ACHN (cell line): ENCODE results near the gene ABR.

ENCODE experiments used
- DNase-seq: peaks from one replicate; pipeline ENCODE4 v3.0.0-alpha.2; 2015
- in situ Hi-C: cut with HindIII; loops from 2 replicates; pipeline ENCODE4 v1.10.0; 2017; ENCODE audit warnings: low sequenced_read_pairs, low pct_ligation_motif_present, low pct_unique_long_range_greater_than_20kb

ABR gene

GRCh38 chr17:1010586-1010985, 169.2 kb downstream of the ABR start:
- in situ Hi-C loops = no loop called here
- DNase-seq = no peak

GRCh38 chr17:1010086-1010450, 169.7 kb downstream of the ABR start:
- no peak for DNase-seq
- in situ Hi-C loops = no loop called here

- DNase-seq = no peak
- in situ Hi-C loops = no loop called here
Observed at GRCh38 chr17:1009229-1010085, 170.3 kb downstream of the ABR start.

- no peak for DNase-seq
- in situ Hi-C loops = no loop called here
Observed at GRCh38 chr17:1008008-1008761, 171.6 kb downstream of the ABR start.

GRCh38 chr17:1007310-1008007, 172.3 kb downstream of the ABR start:
- no peak for DNase-seq
- in situ Hi-C loops = no loop called here

GRCh38 chr17:1006054-1006453, 173.7 kb downstream of the ABR start:
- DNase-seq = no peak
- in situ Hi-C loops = no loop called here

GRCh38 chr17:1005361-1005946, 174.3 kb downstream of the ABR start:
- no peak for DNase-seq
- in situ Hi-C loops = no loop called here

GRCh38 chr17:1004769-1005295, 174.9 kb downstream of the ABR start:
- in situ Hi-C loops = no loop called here
- DNase-seq = no peak

GRCh38 chr17:1003972-1004768, 175.6 kb downstream of the ABR start:
- DNase-seq = no peak
- in situ Hi-C loops = no loop called here

GRCh38 chr17:1003633-1003971, 176.2 kb downstream of the ABR start:
- in situ Hi-C loops = no loop called here
- DNase-seq = no peak

GRCh38 chr17:1002771-1003555, 176.8 kb downstream of the ABR start:
- no peak for DNase-seq
- in situ Hi-C loops = no loop called here

- in situ Hi-C loops = no loop called here
- DNase-seq = no peak
Observed at GRCh38 chr17:1002412-1002753, 177.4 kb downstream of the ABR start.

- DNase-seq = no peak
- in situ Hi-C loops = no loop called here
Observed at GRCh38 chr17:1001640-1002411, 178.0 kb downstream of the ABR start.

GRCh38 chr17:1000597-1001461, 179.0 kb downstream of the ABR start:
- in situ Hi-C loops = no loop called here
- DNase-seq = no peak

GRCh38 chr17:998111-998510, 181.7 kb downstream of the ABR start:
- in situ Hi-C loops = loop anchor here (25.0 kb wide), 1 partner anchor 211 kb away; the partner anchor contains the start of genes GLOD4 and MRM3

More at GRCh38 chr17:998111-998510, 181.7 kb downstream of the ABR start:
- DNase-seq = no peak
